GM21825 (cell line): ENCODE data around the gene TBX4.
"Not testable (repeated sequence)": the region's sequence is repeated elsewhere in the genome, so short reads cannot be mapped to it uniquely, and the experiment has no call there.

Experiments
- ATAC-seq: cut with Tn5 transposase; IDR thresholded peaks from one replicate; pipeline ENCODE4 v1.9.1; 2021; ENCODE audit warnings: mild to moderate bottlenecking, moderate library complexity; ENCODE audit not compliant: unreplicated experiment

Gene TBX4

GRCh38 chr17:61480414-61480807 lies 28.2 kb downstream of the TBX4 start:
- no peak for ATAC-seq

GRCh38 chr17:61481421-61481820 lies 29.2 kb downstream of the TBX4 start:
- ATAC-seq, result no peak

- no peak for ATAC-seq
Measured at GRCh38 chr17:61482467-61482866, 30.2 kb downstream of the TBX4 start.

- ATAC-seq, result no peak
Measured at GRCh38 chr17:61483778-61484116, 31.5 kb downstream of the TBX4 start.

GRCh38 chr17:61484174-61484573 lies 32.0 kb downstream of the TBX4 start:
- ATAC-seq, result no peak

GRCh38 chr17:61485067-61485775 lies 33.0 kb downstream of the TBX4 start:
- no peak for ATAC-seq

- no peak for ATAC-seq
Measured at GRCh38 chr17:61486135-61487120, 34.2 kb downstream of the TBX4 start.

GRCh38 chr17:61487161-61487988 lies 35.2 kb downstream of the TBX4 start:
- ATAC-seq, result no peak

- ATAC-seq, result no peak
Measured at GRCh38 chr17:61487989-61488595, 35.9 kb downstream of the TBX4 start.

- ATAC-seq, result no peak
Measured at GRCh38 chr17:61488878-61489718, 36.9 kb downstream of the TBX4 start.

GRCh38 chr17:61489719-61490490 lies 37.7 kb downstream of the TBX4 start:
- no peak for ATAC-seq

GRCh38 chr17:61490540-61490975 lies 38.3 kb downstream of the TBX4 start:
- ATAC-seq, result no peak

- ATAC-seq, result no peak
Measured at GRCh38 chr17:61491981-61492380, 39.8 kb downstream of the TBX4 start.

GRCh38 chr17:61492759-61493526 lies 40.7 kb downstream of the TBX4 start:
- ATAC-seq, result no peak

GRCh38 chr17:61493830-61494324 lies 41.7 kb downstream of the TBX4 start:
- ATAC-seq, result not testable (repeated sequence)

- ATAC-seq, result no peak
Measured at GRCh38 chr17:61494325-61495160, 42.3 kb downstream of the TBX4 start.

GRCh38 chr17:61495161-61495857 lies 43.1 kb downstream of the TBX4 start:
- ATAC-seq, result no peak
